Right atrium auricular region (tissue), 2 donors: ENCODE results near the gene CRAMP1. TPM values are rescaled to one million over a fixed set of nuclear protein-coding genes. Genes with fewer than 3 reads are reported as not detected.

Experiments used
- DNase-seq: peaks from one replicate; pipeline ENCODE4 v3.0.0-alpha.2; 2019; ENCODE audit warnings: low spot score
- H3K27ac ChIP-seq, 2 donors: fragments of 200-600 bp; sonication (generic); 1 replicate in 1 of 2; 2 replicates in 1 of 2; pipeline ENCODE4 v1.5.1; 2016 to 2019
- H3K27me3 ChIP-seq, 2 donors: fragments of 200-600 bp; sonication (generic); one replicate each; pipeline versions ENCODE4 v1.5.1 to v1.6.0; 2017 to 2019
- H3K36me3 ChIP-seq: fragments of 200-600 bp; sonication (generic); one replicate; pipeline ENCODE4 v1.5.1; 2016
- H3K4me1 ChIP-seq, 2 donors: fragments of 200-600 bp; sonication (generic); one replicate each; pipeline versions ENCODE4 v1.5.1 to v1.6.0; 2017 to 2019
- H3K4me3 ChIP-seq, 2 donors: fragments of 200-600 bp; sonication (generic); 1 replicate in 1 of 2; 2 replicates in 1 of 2; pipeline ENCODE4 v1.5.1; 2017 to 2019; ENCODE audit warnings: mild to moderate bottlenecking in 1 of 2, moderate library complexity in 1 of 2
- H3K9me3 ChIP-seq, 2 donors: fragments of 200-600 bp; sonication (generic); one replicate each; pipeline ENCODE4 v1.5.1; 2019
- CTCF ChIP-seq, 2 donors: fragments of 200-600 bp; sonication (generic); IDR thresholded peaks; one replicate each; pipeline ENCODE4 v1.5.1; 2019; ENCODE audit warnings: antibody characterized with exemption in 2 of 2
- total RNA-seq, 2 donors: library from RNA; depleted of rRNA; stranded (reverse); fragments of >200 nt; gene quantifications; one replicate each; pipeline ENCODE4 v1.1.0, GENCODE V29; 2016

Gene CRAMP1
- total RNA-seq, 2 donors from 2014 or later, result 7.7 to 9.7 TPM

DNA sequence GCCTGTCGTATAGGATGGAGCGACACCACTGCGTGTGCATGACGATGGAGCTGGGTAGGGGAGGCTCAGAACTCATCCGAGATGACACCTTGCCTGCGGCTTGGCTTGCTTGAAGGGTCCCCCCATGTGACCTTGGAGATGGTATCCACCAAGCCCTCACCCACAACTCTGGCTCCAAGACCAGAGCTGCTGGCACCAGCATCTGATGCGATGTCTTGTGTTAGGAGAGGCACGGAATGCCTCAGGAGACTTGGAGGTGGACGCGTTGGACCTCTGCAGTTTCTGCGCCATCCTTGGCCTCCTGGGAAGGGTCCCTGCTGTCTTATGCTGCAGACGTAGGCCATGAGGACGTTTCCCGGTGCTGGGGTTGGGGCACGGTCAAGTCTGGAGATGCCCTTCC, 7.8 kb downstream of the CRAMP1 start:
- DNase-seq, result no peak
- Histone ChIP-seq H3K27ac (no peak overlapping the region), H3K4me1 (peaks cover 0 to 14% of the 10 kb centered on the region in 2 donors), H3K4me3 (no peak overlapping the region), H3K27me3 (no peaks in the 10 kb centered on the region), H3K9me3 (no peaks in the 10 kb centered on the region), H3K36me3 (peaks cover 29% of the 10 kb centered on the region)
- TF ChIP-seq CTCF (IDR thresholded peaks at IDR 0.05), result no peak

DNA sequence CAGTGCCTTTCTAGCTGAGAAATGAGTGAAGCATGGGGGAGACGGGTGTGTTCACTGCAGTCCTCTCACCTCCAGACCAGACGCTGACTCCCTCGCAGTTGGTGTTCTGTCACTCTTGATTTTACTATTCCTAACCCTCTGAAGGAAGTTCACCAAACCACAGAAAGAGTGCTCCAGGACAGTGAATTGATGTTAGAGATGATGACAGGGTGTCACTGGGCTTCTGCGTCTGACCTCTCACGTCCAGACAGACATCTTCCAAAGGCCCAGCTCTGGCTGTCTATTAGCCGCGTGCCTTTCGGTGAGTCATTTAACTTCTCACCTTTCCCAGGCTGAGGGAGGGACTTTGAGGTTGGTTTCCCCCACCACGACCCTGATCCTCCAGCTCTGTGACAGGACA, 8.2 kb downstream of the CRAMP1 start:
- Histone ChIP-seq H3K9me3 (no peaks in the 10 kb centered on the region), H3K27me3 (no peaks in the 10 kb centered on the region), H3K36me3 (peaks cover 29% of the 10 kb centered on the region), H3K4me1 (peaks cover 0 to 9% of the 10 kb centered on the region in 2 donors), H3K27ac (no peak overlapping the region), H3K4me3 (no peak overlapping the region)
- no peak for TF ChIP-seq CTCF (IDR thresholded peaks at IDR 0.05)
- no peak for DNase-seq

DNA sequence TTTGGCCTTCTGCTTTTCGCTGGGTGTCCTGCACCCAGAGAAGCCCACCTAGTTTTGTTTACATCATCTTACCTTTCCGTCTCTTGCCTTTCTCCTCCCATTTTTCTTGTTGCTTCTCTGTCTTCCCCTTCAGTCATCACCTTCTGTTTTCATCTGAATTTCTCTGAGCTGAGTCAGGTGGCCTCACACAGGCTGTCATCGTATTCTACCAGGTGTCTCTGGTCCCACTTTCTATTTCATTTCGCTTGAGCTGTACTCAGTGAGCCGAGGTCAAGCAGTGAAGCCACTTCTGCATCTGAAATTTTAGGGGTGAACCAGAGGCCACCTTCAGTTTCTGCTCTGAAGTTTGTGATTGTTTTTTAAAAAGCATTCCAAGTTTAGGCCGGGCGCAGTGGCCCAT, 9.7 kb downstream of the CRAMP1 start:
- peaks cover 0 to 14% of the 10 kb centered on the region in 2 donors for H3K4me1 ChIP-seq
- no peaks in the 10 kb centered on the region for H3K9me3 ChIP-seq
- DNase-seq, result no peak
- H3K27me3 ChIP-seq, result no peaks in the 10 kb centered on the region
- H3K4me3 ChIP-seq, result no peak overlapping the region
- peaks cover 25% of the 10 kb centered on the region for H3K36me3 ChIP-seq
- TF ChIP-seq CTCF (IDR thresholded peaks at IDR 0.05), result no peak
- no peak overlapping the region for H3K27ac ChIP-seq

DNA sequence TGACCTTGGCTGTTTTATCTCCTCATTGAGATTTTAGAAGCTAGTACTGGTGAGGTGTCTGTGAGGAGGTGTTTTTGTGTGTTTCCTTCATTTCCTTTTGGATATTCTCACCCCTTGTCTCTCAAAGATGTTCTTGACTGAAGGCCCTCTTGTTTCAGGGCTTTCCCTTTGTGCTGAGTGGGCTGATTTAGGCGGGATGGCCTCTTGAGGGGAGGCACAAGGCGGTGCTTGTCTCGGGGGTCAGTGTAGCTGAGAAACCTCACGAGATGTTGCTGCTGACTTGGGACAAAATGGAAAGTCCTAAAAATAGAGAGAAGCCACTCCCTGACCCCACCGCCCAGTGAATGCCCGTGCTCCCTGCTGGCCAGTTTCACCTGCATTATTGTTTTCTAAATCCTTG, 14.2 kb downstream of the CRAMP1 start:
- Histone ChIP-seq H3K27ac (peak overlapping the region in 1 of 2 donors; percentile 46), H3K4me1 (peaks cover 0 to 25% of the 10 kb centered on the region in 2 donors), H3K9me3 (no peaks in the 10 kb centered on the region), H3K4me3 (no peak overlapping the region), H3K36me3 (no peaks in the 10 kb centered on the region), H3K27me3 (no peaks in the 10 kb centered on the region)
- no peak for TF ChIP-seq CTCF (IDR thresholded peaks at IDR 0.05)
- DNase-seq, result no peak

GRCh38 chr16:1626776-1627175, 14.6 kb downstream of the CRAMP1 start:
- Histone ChIP-seq H3K27me3 (no peaks in the 10 kb centered on the region), H3K4me1 (peaks cover 0 to 25% of the 10 kb centered on the region in 2 donors), H3K36me3 (no peaks in the 10 kb centered on the region), H3K9me3 (no peaks in the 10 kb centered on the region), H3K27ac (no peak overlapping the region), H3K4me3 (no peak overlapping the region)
- TF ChIP-seq CTCF (IDR thresholded peaks at IDR 0.05), result no peak
- no peak for DNase-seq

- TF ChIP-seq CTCF (IDR thresholded peaks at IDR 0.05), result no peak
- Histone ChIP-seq H3K36me3 (peaks cover 29% of the 10 kb centered on the region), H3K4me3 (no peak overlapping the region), H3K27me3 (no peaks in the 10 kb centered on the region), H3K27ac (no peak overlapping the region), H3K9me3 (no peaks in the 10 kb centered on the region), H3K4me1 (peaks cover 0 to 28% of the 10 kb centered on the region in 2 donors)
- no peak for DNase-seq
Observed at GRCh38 chr16:1630450-1631213, 18.5 kb downstream of the CRAMP1 start.
